Putamen (tissue), 1 donor: ENCODE results near the gene LPXN.
"Not testable (repeated sequence)": the region's sequence is repeated elsewhere in the genome, so short reads cannot be mapped to it uniquely, and the experiment has no call there.

ENCODE experiments used
- DNase-seq: peaks from one replicate; pipeline ENCODE4 v3.0.0-alpha.2; 2016; ENCODE audit warnings: low spot score

The LPXN gene

GRCh38 chr11:58579192-58580129, 3.8 kb upstream of the LPXN start:
- DNase-seq = peak; percentile 92

GRCh38 chr11:58578635-58579191, 3.1 kb upstream of the LPXN start, which contains the start of gene ZFP91:
Gene ZFP91 (plus strand): TSS chr11:58579063. CDS start chr11:58579282, 219 bp downstream.
- peak; percentile 99 for DNase-seq

- peak; percentile 98 for DNase-seq
Observed at GRCh38 chr11:58578136-58578634, 2.5 kb upstream of the LPXN start.

- no peak for DNase-seq
Observed at GRCh38 chr11:58577555-58578135, 2.0 kb upstream of the LPXN start.

GRCh38 chr11:58576887-58577471, 1.3 kb upstream of the LPXN start:
- peak; percentile 42 for DNase-seq

- no peak for DNase-seq
Observed at GRCh38 chr11:58574881-58575280, 775 bp downstream of the LPXN start.

- DNase-seq = peak; percentile 32
Observed at GRCh38 chr11:58573451-58574104, 2.1 kb downstream of the LPXN start.

GRCh38 chr11:58572906-58573305, 2.8 kb downstream of the LPXN start:
- DNase-seq = not testable (repeated sequence)

GRCh38 chr11:58567889-58568512, 7.7 kb downstream of the LPXN start:
- peak; percentile 45 for DNase-seq

GRCh38 chr11:58564231-58564630, 11.4 kb downstream of the LPXN start:
- DNase-seq = no peak

- DNase-seq = no peak
Observed at GRCh38 chr11:58562375-58562800, 13.3 kb downstream of the LPXN start.

- DNase-seq = no peak
Observed at GRCh38 chr11:58561394-58562098, 14.1 kb downstream of the LPXN start.

GRCh38 chr11:58560842-58561241, 14.8 kb downstream of the LPXN start:
- DNase-seq = no peak

- DNase-seq = no peak
Observed at GRCh38 chr11:58549644-58550043, 26.0 kb downstream of the LPXN start.

- no peak for DNase-seq
Observed at GRCh38 chr11:58546841-58547240, 28.8 kb downstream of the LPXN start.

GRCh38 chr11:58531865-58532341, 43.8 kb downstream of the LPXN start:
- no peak for DNase-seq

GRCh38 chr11:58530236-58530635, 45.4 kb downstream of the LPXN start:
- DNase-seq = no peak

- no peak for DNase-seq
Observed at GRCh38 chr11:58527429-58527828, 48.2 kb downstream of the LPXN start.

- no peak for DNase-seq
Observed at GRCh38 chr11:58526721-58527120, 48.9 kb downstream of the LPXN start.

GRCh38 chr11:58525037-58525614, 50.5 kb downstream of the LPXN start:
- DNase-seq = peak; percentile 11
